Upper lobe of left lung (tissue), 4 donors: ENCODE data around the gene GIMAP4.

Experiments used
- CTCF ChIP-seq, 6 experiments: fragments of 450-650 bp in 4 of 6; fragments of 200-600 bp in 2 of 6; sonication (generic) in 2 of 6; IDR thresholded peaks; one replicate each; pipeline ENCODE4 v1.5.1; 2016 to 2019; ENCODE audit warnings: antibody characterized with exemption in 6 of 6
- POLR2A ChIP-seq, 4 donors: fragments of 450-650 bp; IDR thresholded peaks; one replicate each; pipeline ENCODE4 v1.5.1; 2016 to 2017; ENCODE audit warnings: antibody characterized with exemption in 4 of 4, mild to moderate bottlenecking in 2 of 4
- POLR2AphosphoS5 ChIP-seq, 2 donors: sonication (generic); formaldehyde crosslinking; IDR thresholded peaks; one replicate each; pipeline ENCODE4 v1.5.1; 2017; ENCODE audit warnings: antibody characterized with exemption in 2 of 2

DNA sequence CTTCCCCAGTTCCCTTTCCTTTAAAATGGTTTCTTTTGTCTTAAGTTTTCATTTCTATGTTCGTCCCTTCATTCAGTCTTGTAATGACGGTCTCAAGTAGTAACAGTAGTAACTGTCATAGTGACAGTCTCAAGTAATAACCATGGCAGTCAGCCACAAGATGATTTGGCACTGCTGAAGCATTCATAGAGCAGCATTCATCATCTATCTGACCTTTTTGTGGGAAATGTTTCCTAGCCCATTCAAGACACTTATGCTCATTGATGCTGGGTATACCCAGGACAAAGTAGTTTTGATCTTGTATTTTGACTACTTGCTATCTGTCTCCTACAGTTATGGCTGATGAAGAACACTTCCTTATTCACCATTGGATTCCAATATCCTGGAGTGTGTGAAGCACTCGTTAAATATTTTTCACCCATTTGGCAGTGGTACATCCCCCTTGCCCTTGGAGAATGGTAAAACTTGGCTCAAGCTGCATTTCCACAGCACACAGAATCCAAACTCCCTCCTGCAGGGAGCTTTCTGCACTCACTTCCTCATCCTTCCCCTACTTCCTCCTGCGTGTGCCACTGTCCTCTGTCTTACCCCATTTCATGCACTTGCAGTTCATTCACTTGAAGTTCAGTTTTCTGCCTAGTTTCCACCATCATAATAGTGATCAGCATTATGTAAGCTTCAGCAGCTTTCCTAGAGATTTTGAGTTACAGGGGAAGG, 19.0 kb downstream of the GIMAP4 start:
- no peak for TF ChIP-seq POLR2A (IDR thresholded peaks at IDR 0.05)
- no peak for TF ChIP-seq CTCF (IDR thresholded peaks at IDR 0.05)
- TF ChIP-seq POLR2AphosphoS5 (IDR thresholded peaks at IDR 0.05), result no peak
